Liver (tissue), 3 donors: Measurements from ENCODE around the gene FPR3.

Experiments
- EGR1 ChIP-seq, 2 donors: IDR thresholded peaks; 2 replicates each; pipeline ENCODE4 v1.6.1; 2016 to 2018; ENCODE audit warnings: antibody characterized with exemption in 2 of 2, low read depth in 2 of 2
- GABPA ChIP-seq, 2 donors: IDR thresholded peaks in 1 of 2; conservative IDR thresholded peaks in 1 of 2; 2 replicates each; pipeline ENCODE4 v1.6.1; 2016; ENCODE audit warnings: antibody characterized with exemption in 2 of 2, mild to moderate bottlenecking in 1 of 2, moderate library complexity in 1 of 2
- HNF4A ChIP-seq, 2 donors: conservative IDR thresholded peaks; 2 replicates each; pipeline ENCODE4 v1.6.1; 2016; ENCODE audit warnings: antibody characterized with exemption in 2 of 2, mild to moderate bottlenecking in 2 of 2
- HNF4G ChIP-seq: IDR thresholded peaks from 2 replicates; pipeline ENCODE4 v1.6.1; 2016; ENCODE audit warnings: antibody characterized with exemption
- JUND ChIP-seq, 2 donors: IDR thresholded peaks; 2 replicates each; pipeline ENCODE4 v1.6.1; 2016; ENCODE audit warnings: antibody characterized with exemption in 2 of 2
- RAD21 ChIP-seq, 2 donors: IDR thresholded peaks; 2 replicates each; pipeline ENCODE4 v1.6.1; 2016; ENCODE audit warnings: antibody characterized with exemption in 2 of 2, mild to moderate bottlenecking in 2 of 2
- RXRA ChIP-seq, 2 donors: IDR thresholded peaks; 2 replicates each; pipeline ENCODE4 v1.6.1; 2017 to 2018; ENCODE audit warnings: antibody characterized with exemption in 2 of 2, mild to moderate bottlenecking in 1 of 2
- SP1 ChIP-seq: IDR thresholded peaks from 2 replicates; pipeline ENCODE4 v1.6.1; 2018; ENCODE audit warnings: antibody characterized with exemption, mild to moderate bottlenecking
- TAF1 ChIP-seq: conservative IDR thresholded peaks from 2 replicates; pipeline ENCODE4 v1.6.1; 2016; ENCODE audit warnings: antibody characterized with exemption, mild to moderate bottlenecking
- YY1 ChIP-seq: IDR thresholded peaks from 2 replicates; pipeline ENCODE4 v1.6.1; 2016; ENCODE audit warnings: antibody characterized with exemption, mild to moderate bottlenecking
- TF ChIP-seq, protein P1 (sequence below): fragments of 150-350 bp; IDR thresholded peaks from 2 replicates; pipeline ENCODE4 v1.5.1; 2017; ENCODE audit warnings: improper control_type of control experiment, low read depth, low read length; ENCODE audit not compliant: missing input control
- TF ChIP-seq, protein P2 (sequence below): IDR thresholded peaks from 2 replicates; pipeline ENCODE4 v1.6.1; 2016; ENCODE audit warnings: antibody characterized with exemption
- TF ChIP-seq, protein P3 (sequence below): IDR thresholded peaks from 2 replicates; pipeline ENCODE4 v1.6.1; 2016; ENCODE audit warnings: antibody characterized with exemption
- TF ChIP-seq, protein P4 (sequence below): IDR thresholded peaks from 2 replicates; pipeline ENCODE4 v1.6.1; 2016; ENCODE audit warnings: antibody characterized with exemption, mild to moderate bottlenecking
- donor health status: healthy.
- donor health status: healthy.

DNA sequence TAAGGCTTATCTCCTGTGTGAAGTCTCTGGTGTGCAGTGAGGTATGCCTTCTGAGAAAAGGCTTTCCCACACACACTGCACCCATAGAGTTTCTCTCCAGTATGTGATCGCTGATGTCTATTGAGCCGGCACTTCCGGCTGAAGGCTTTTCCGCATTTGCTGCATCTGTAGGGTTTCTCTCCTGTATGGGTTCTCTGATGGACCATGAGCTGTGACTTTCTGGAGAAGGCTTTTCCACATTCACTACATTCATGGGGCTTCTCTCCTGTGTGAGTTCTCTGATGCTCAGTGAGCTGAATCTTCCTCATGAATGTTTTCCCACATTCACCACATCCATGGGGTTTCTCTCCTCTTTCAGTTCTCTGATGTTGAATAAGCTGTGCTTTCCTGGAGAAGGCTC is 78.1 kb downstream of the FPR3 start:
- TF ChIP-seq, protein P1, sequence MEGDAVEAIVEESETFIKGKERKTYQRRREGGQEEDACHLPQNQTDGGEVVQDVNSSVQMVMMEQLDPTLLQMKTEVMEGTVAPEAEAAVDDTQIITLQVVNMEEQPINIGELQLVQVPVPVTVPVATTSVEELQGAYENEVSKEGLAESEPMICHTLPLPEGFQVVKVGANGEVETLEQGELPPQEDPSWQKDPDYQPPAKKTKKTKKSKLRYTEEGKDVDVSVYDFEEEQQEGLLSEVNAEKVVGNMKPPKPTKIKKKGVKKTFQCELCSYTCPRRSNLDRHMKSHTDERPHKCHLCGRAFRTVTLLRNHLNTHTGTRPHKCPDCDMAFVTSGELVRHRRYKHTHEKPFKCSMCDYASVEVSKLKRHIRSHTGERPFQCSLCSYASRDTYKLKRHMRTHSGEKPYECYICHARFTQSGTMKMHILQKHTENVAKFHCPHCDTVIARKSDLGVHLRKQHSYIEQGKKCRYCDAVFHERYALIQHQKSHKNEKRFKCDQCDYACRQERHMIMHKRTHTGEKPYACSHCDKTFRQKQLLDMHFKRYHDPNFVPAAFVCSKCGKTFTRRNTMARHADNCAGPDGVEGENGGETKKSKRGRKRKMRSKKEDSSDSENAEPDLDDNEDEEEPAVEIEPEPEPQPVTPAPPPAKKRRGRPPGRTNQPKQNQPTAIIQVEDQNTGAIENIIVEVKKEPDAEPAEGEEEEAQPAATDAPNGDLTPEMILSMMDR = no peak
- TF ChIP-seq JUND (IDR thresholded peaks at IDR 0.05) (no peak), YY1 (no peak), EGR1 (IDR thresholded peaks at IDR 0.05; ENCODE audit: low read depth in 2 of 2) (no peak), TAF1 (no peak), RAD21 (IDR thresholded peaks at IDR 0.05) (no peak), RXRA (IDR thresholded peaks at IDR 0.05) (no peak), GABPA (IDR thresholded peaks at IDR 0.05 in 1 of 2, conservative IDR thresholded peaks at IDR 0.05 in 1 of 2) (no peak), SP1 (no peak), HNF4A (conservative IDR thresholded peaks at IDR 0.05) (no peak), HNF4G (no peak)
- TF ChIP-seq, protein P2, sequence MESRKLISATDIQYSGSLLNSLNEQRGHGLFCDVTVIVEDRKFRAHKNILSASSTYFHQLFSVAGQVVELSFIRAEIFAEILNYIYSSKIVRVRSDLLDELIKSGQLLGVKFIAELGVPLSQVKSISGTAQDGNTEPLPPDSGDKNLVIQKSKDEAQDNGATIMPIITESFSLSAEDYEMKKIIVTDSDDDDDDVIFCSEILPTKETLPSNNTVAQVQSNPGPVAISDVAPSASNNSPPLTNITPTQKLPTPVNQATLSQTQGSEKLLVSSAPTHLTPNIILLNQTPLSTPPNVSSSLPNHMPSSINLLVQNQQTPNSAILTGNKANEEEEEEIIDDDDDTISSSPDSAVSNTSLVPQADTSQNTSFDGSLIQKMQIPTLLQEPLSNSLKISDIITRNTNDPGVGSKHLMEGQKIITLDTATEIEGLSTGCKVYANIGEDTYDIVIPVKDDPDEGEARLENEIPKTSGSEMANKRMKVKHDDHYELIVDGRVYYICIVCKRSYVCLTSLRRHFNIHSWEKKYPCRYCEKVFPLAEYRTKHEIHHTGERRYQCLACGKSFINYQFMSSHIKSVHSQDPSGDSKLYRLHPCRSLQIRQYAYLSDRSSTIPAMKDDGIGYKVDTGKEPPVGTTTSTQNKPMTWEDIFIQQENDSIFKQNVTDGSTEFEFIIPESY = no peak
- TF ChIP-seq, protein P3, sequence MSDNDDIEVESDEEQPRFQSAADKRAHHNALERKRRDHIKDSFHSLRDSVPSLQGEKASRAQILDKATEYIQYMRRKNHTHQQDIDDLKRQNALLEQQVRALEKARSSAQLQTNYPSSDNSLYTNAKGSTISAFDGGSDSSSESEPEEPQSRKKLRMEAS = no peak
- TF ChIP-seq, protein P4, sequence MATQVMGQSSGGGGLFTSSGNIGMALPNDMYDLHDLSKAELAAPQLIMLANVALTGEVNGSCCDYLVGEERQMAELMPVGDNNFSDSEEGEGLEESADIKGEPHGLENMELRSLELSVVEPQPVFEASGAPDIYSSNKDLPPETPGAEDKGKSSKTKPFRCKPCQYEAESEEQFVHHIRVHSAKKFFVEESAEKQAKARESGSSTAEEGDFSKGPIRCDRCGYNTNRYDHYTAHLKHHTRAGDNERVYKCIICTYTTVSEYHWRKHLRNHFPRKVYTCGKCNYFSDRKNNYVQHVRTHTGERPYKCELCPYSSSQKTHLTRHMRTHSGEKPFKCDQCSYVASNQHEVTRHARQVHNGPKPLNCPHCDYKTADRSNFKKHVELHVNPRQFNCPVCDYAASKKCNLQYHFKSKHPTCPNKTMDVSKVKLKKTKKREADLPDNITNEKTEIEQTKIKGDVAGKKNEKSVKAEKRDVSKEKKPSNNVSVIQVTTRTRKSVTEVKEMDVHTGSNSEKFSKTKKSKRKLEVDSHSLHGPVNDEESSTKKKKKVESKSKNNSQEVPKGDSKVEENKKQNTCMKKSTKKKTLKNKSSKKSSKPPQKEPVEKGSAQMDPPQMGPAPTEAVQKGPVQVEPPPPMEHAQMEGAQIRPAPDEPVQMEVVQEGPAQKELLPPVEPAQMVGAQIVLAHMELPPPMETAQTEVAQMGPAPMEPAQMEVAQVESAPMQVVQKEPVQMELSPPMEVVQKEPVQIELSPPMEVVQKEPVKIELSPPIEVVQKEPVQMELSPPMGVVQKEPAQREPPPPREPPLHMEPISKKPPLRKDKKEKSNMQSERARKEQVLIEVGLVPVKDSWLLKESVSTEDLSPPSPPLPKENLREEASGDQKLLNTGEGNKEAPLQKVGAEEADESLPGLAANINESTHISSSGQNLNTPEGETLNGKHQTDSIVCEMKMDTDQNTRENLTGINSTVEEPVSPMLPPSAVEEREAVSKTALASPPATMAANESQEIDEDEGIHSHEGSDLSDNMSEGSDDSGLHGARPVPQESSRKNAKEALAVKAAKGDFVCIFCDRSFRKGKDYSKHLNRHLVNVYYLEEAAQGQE = no peak
